HEK293 (cell line): ENCODE measurements around the gene JAZF1.

Experiments used
- CTCF ChIP-seq: fragments of 450-650 bp; formaldehyde crosslinking; IDR thresholded peaks from 2 replicates; pipeline ENCODE4 v1.5.1; 2016; ENCODE audit warnings: missing biosample characterization, missing genetic modification characterization
- KLF16 ChIP-seq: fragments of 450-650 bp; formaldehyde crosslinking; IDR thresholded peaks from 2 replicates; pipeline ENCODE4 v1.5.1; 2017; ENCODE audit warnings: missing biosample characterization, missing genetic modification characterization
- SETDB1 ChIP-seq: IDR thresholded peaks from one replicate; pipeline ENCODE4 v1.6.1; 2017; ENCODE audit warnings: mild to moderate bottlenecking, low read length, moderate library complexity, mixed read lengths; ENCODE audit not compliant: insufficient read length
- ZNF423 ChIP-seq: fragments of 450-650 bp; formaldehyde crosslinking; IDR thresholded peaks from 2 replicates; pipeline ENCODE4 v1.5.1; 2016; ENCODE audit warnings: missing biosample characterization, missing genetic modification characterization
- ZNF792 ChIP-seq: fragments of 450-650 bp; formaldehyde crosslinking; IDR thresholded peaks from 2 replicates; pipeline ENCODE4 v1.5.1; 2016; ENCODE audit warnings: missing biosample characterization, missing genetic modification characterization

DNA sequence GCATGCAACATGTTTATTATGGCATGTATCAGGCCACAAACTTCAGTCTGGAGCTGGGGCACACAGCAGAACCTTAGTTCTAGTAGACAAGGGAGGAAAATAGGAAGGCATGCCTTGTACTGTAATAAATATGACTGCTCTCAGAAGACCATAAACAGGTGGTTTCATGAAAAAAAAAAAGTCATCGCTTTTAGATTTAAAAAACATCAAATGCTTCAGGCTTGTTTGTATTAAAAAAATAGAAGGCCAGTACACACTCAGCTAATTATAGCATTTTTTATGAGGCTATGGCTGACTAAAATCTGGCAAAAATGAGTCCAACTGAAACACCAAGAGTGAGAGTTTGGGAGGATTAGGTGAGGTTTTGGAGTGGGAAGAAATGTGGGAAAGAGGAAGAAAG, 204.1 kb downstream of the JAZF1 start:
- TF ChIP-seq ZNF423 (tag by site-specific recombination) (no peak), SETDB1 (no peak), CTCF (tag by site-specific recombination) (no peak), ZNF792 (tag by site-specific recombination) (no peak), KLF16 (tag by site-specific recombination) (no peak)
